ENCODE results near the gene GNG3.
"Not testable (repeated sequence)": the region's sequence is repeated elsewhere in the genome, so short reads cannot be mapped to it uniquely, and the experiment has no call there.

GNG3 gene

GRCh38 chr11:62724171-62724570 lies 16.7 kb downstream of the GNG3 start:
- no peak for DNase-seq

GRCh38 chr11:62725646-62726045 lies 18.2 kb downstream of the GNG3 start:
- DNase-seq = peak; percentile 23

GRCh38 chr11:62726156-62726914 lies 18.9 kb downstream of the GNG3 start:
- no peak for DNase-seq

- DNase-seq = no peak
Measured at GRCh38 chr11:62726915-62727164, 19.4 kb downstream of the GNG3 start.

- peak; percentile 100 for DNase-seq
Measured at GRCh38 chr11:62727165-62727871, 19.8 kb downstream of the GNG3 start, which contains the start of gene HNRNPUL2. HNRNPUL2 (minus strand) TSS chr11:62727457; CDS start chr11:62727156, 301 bp downstream.

- peak; percentile 100 for DNase-seq
Measured at GRCh38 chr11:62727872-62728170, 20.3 kb downstream of the GNG3 start.

GRCh38 chr11:62728171-62728988 lies 20.9 kb downstream of the GNG3 start, which contains the start of gene TTC9C:
TTC9C (plus strand) TSS chr11:62728486; CDS start chr11:62728849, 363 bp downstream.
- DNase-seq = peak; percentile 88

- not testable (repeated sequence) for DNase-seq
Measured at GRCh38 chr11:62730076-62730475, 22.6 kb downstream of the GNG3 start.

GRCh38 chr11:62732830-62733229 lies 25.4 kb downstream of the GNG3 start:
- DNase-seq = no peak

GRCh38 chr11:62737196-62737595 lies 29.7 kb downstream of the GNG3 start:
- no peak for DNase-seq

- no peak for DNase-seq
Measured at GRCh38 chr11:62747475-62748160, 40.1 kb downstream of the GNG3 start.

GRCh38 chr11:62749931-62750330 lies 42.5 kb downstream of the GNG3 start:
- DNase-seq = not testable (repeated sequence)

GRCh38 chr11:62752177-62752785 lies 44.8 kb downstream of the GNG3 start:
- DNase-seq = no peak

GRCh38 chr11:62752994-62753735 lies 45.7 kb downstream of the GNG3 start:
- DNase-seq = no peak

GRCh38 chr11:62753736-62754603 lies 46.5 kb downstream of the GNG3 start, which contains the start of gene ZBTB3:
ZBTB3 (minus strand) TSS chr11:62754160; CDS start chr11:62753664, 496 bp downstream.
- peak; percentile 100 for DNase-seq

GRCh38 chr11:62755086-62755615 lies 47.7 kb downstream of the GNG3 start:
- DNase-seq = no peak

GRCh38 chr11:62757846-62758788 lies 50.6 kb downstream of the GNG3 start:
- DNase-seq = no peak

All from NCI-H1092 treated with DMSO at 0.1 percent for 48 hours (cell line).